ENCODE measurements around the gene KIAA1217.

DNA sequence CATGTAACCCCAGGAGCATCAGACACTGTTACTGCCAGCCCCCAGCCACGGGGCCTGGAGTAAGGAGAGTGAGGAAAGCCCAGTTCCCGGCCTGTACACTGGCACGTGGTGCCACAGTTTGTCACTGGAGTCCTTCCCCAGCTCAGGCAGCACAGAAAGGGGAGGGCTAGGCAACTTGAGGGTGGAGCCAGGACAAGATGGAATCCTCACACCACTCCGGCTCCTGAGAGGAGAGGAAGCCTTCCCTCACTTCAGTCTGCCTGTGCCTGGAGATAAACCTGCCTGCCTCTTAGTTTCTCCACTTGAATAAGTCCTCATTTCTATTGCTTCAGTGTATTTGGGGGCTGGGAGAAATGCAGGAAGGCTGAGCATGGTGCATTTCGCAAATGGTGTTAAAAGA, 176.0 kb downstream of the KIAA1217 start:
- TF ChIP-seq, protein P1, sequence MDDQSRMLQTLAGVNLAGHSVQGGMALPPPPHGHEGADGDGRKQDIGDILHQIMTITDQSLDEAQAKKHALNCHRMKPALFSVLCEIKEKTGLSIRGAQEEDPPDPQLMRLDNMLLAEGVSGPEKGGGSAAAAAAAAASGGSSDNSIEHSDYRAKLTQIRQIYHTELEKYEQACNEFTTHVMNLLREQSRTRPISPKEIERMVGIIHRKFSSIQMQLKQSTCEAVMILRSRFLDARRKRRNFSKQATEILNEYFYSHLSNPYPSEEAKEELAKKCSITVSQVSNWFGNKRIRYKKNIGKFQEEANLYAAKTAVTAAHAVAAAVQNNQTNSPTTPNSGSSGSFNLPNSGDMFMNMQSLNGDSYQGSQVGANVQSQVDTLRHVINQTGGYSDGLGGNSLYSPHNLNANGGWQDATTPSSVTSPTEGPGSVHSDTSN (IDR thresholded peaks at IDR 0.05), result no peak
- TF ChIP-seq EP300 (IDR thresholded peaks at IDR 0.05) (no peak), CBX2 (IDR thresholded peaks at IDR 0.05; ENCODE audit: borderline replicate concordance, low read depth) (no peak), ZNF302 (CRISPR knock-in tag; IDR thresholded peaks at IDR 0.05) (no peak), MAFK (IDR thresholded peaks at IDR 0.05; ENCODE audit: partially characterized antibody) (no peak), HDAC2 (IDR thresholded peaks at IDR 0.05) (no peak), HOXA7 (CRISPR knock-in tag; IDR thresholded peaks at IDR 0.05) (no peak), SREBF2 (IDR thresholded peaks at IDR 0.05) (no peak)
- TF ChIP-seq, protein P2, sequence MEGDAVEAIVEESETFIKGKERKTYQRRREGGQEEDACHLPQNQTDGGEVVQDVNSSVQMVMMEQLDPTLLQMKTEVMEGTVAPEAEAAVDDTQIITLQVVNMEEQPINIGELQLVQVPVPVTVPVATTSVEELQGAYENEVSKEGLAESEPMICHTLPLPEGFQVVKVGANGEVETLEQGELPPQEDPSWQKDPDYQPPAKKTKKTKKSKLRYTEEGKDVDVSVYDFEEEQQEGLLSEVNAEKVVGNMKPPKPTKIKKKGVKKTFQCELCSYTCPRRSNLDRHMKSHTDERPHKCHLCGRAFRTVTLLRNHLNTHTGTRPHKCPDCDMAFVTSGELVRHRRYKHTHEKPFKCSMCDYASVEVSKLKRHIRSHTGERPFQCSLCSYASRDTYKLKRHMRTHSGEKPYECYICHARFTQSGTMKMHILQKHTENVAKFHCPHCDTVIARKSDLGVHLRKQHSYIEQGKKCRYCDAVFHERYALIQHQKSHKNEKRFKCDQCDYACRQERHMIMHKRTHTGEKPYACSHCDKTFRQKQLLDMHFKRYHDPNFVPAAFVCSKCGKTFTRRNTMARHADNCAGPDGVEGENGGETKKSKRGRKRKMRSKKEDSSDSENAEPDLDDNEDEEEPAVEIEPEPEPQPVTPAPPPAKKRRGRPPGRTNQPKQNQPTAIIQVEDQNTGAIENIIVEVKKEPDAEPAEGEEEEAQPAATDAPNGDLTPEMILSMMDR (IDR thresholded peaks at IDR 0.05), result no peak
